Kidney tubule cell (primary cell): ENCODE data around the gene CRISPLD2.

Source experiments
- DNase-seq: peaks from one replicate; pipeline ENCODE4 v3.0.0-alpha.2; 2018; ENCODE audit warnings: low spot score

CRISPLD2 gene, protein sequence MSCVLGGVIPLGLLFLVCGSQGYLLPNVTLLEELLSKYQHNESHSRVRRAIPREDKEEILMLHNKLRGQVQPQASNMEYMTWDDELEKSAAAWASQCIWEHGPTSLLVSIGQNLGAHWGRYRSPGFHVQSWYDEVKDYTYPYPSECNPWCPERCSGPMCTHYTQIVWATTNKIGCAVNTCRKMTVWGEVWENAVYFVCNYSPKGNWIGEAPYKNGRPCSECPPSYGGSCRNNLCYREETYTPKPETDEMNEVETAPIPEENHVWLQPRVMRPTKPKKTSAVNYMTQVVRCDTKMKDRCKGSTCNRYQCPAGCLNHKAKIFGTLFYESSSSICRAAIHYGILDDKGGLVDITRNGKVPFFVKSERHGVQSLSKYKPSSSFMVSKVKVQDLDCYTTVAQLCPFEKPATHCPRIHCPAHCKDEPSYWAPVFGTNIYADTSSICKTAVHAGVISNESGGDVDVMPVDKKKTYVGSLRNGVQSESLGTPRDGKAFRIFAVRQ

GRCh38 chr16:84819644-84820304 lies at the start of gene CRISPLD2:
Gene CRISPLD2, plus strand, starts transcription at chr16:84819985. Its CDS starts 18,511 bp downstream, at chr16:84838496.
- peak; percentile 83 for DNase-seq

- DNase-seq = no peak
Observed at GRCh38 chr16:84773312-84773711, 46.5 kb upstream of the CRISPLD2 start.

- peak; percentile 49 for DNase-seq
Observed at GRCh38 chr16:84774810-84775209, 45.0 kb upstream of the CRISPLD2 start.

GRCh38 chr16:84775262-84775810 lies 44.4 kb upstream of the CRISPLD2 start:
- DNase-seq = no peak

DNA sequence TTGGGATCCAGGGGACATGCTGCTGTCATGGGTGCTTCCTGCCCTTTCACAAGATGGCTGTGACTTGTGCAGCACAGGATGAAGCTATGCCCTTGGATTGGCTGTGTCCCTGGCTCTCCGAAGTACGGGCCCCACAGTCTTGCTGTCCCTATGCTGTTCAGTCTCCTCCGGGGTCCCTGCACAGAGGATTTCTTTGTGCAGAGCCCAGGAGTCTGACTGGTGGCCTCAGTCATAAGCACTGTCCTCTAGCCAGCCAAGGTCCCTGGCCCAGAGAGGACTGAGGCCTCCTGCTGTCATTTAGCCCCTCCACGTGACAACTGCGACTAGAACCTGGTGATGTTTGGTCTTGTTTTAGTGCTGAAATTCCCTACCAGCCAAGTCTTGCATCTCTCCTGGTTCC lies 42.4 kb upstream of the CRISPLD2 start:
- no peak for DNase-seq

DNA sequence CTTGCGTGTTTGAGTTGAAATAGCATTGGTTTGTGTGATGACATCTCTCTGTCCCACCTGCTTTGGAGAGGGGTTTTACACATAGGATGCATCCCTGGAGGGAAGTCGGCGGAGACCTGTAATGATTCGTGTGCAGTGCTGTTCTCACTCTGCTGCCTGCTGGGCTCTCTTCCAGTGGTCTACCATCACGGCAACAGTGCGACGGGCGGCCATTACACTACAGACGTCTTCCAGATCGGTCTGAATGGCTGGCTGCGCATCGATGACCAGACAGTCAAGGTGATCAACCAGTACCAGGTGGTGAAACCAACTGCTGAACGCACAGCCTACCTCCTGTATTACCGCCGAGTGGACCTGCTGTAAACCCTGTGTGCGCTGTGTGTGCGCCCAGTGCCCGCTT lies 41.1 kb upstream of the CRISPLD2 start:
- DNase-seq = no peak

DNA sequence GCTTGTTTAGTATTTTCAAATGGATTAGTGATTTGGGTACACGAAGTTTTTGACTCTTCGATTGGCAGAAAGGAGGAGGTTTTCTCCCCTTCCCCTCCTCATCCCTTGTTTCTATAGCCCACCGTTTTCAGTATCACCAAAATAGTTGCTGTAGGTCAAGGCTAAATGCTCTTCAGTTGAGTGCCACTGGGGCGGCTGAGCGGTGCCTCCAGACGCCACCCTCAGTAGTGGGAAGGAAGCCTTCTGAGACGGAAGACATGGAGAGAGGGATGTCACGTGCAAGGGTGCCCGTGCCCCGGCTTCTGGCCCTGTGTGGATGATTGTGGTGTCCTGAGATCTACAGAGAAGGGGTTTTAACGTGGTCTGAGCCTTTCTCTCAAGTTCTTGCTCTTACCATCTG lies 39.7 kb upstream of the CRISPLD2 start:
- DNase-seq = no peak

DNA sequence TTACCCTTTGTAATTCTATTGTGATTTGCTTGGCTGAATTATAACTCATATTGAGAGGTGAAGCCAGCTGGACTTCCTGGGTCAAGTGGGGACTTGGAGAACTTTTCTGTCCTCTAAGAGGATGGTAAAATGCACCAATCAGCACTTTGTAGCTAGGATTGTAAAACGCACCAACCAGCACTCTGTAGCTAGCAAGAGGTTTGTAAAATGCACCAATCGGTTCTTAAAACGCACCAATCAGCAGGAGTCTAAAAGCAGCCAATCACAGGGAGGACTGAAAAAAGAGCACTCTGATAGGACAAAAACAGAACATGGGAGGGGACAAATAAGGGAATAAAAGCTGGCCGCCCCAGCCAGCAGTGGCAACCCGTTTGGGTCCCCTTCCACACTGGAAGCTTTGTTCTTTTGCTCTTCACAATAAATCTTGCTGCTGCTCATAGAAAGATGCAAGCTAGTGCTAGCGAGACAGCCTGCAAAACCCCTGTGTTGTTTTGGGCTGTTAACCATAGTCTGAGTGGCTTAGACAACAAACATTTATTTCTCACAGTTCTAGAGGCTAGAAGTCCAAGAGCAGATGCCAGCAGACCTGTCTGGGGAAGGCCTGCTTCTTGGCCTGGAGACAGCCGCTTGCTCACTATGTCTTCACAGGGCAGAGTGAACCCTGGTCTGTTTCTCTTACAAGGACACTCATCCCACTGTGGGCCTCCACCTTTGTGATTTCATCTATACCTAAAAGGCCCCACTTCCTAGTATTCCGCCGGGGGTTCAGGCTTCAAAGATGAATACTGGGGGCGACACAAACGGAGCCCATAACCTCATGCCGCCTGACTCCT lies 39.0 kb upstream of the CRISPLD2 start:
- DNase-seq = no peak

DNA sequence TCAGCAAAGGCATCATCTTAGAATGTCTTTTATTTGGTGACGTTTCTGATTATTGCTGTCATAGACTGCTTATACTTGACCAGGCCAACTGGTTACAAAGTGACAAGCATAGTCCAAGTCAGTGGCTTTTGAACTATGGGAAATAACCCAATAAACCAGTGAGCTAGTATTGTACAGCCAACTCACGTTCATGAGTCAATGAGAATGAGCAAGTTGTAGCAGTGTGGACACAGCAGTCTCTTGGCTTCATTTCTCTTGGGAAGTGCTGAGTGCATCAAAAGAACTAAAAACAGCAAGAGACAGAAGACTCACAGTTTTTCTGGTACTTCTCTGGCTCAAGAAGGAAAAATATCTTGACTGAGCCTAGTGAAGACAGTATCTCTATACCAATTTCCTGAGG lies 36.9 kb upstream of the CRISPLD2 start:
- DNase-seq = no peak

DNA sequence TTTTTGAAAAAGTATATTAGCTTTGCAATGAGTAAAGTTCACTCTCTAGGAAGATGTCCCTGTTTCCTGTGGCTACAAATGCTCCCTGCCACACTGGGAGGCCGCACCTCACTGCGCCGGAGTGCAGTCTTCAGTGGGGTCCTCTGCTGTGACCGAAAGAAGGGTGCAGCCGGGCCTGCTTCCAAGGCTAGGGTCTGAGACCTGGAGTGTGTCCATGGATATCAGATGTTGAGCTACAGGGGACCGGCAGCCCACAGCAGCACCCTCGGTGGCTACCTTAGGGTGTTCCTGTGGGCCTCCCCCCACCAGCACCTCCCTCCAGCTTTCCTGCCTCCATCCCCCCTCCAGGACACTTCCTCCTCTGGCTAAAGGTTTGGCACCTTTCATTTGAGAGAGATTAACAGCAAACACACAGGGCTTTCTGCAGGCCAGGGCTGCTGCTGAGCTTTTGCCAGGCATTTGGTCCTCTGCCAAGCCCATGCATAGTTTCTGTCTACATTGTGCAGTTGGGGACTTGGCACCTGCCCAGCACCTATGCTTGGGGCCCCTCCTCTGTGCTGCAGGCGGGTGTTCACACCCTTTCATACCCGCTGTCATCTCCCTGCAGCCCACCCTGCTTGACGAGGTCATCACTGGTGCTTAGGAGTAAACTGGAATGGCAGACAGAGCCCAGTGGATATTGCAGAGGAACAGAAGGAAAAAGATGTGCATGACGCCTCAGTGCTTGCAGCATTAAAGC lies 33.8 kb upstream of the CRISPLD2 start:
- DNase-seq = peak; percentile 54

DNA sequence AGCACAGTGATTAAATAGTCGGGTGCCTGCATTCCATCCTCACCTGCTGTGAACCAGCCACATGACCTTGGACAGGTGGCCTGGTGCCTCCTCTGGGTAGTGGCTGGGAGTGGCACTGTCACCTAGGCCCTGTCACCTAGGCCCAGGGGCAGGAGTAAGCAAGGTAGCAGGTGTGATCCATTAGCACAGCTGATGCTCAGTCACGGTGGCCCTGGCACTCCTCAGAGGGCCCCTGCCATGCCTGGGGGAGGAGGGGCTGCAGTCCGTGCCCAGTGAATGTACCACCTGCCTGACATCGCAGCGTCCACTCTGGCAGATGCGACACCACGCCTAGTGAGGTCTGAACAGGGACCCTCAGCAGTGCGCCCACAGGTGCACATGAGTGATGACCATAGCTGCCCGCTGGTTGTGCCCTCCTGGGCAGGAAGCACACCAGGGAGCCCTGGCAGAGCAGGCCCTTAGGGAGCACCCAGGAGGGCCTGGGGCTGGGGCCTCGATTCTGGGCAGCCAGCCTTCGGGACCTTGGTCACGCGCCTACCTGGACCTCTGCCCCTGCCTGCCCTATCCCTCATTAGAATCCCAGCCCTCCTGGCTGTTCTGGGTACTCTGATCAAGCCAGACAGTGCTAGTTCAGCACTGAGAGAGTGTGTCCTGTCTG lies 33.1 kb upstream of the CRISPLD2 start:
- no peak for DNase-seq

DNA sequence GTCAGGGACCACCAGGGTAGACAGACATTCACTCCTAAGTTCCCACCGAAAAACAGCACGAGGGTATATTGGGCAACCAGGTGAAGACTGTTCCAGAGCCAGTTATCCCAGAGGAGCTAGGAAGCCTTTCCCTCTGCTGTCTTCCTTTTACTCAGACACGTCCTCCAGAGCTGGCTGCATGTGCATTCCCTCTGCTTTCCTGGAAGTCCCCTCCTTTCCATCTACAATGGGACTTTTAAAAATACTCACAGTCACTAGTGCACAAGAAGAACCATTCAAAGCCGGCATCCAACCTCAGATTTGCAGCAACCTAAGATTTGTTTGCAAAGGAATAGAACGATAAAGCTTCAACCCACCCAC lies 32.5 kb upstream of the CRISPLD2 start:
- no peak for DNase-seq

GRCh38 chr16:84788920-84789391 lies 30.8 kb upstream of the CRISPLD2 start:
- no peak for DNase-seq

- no peak for DNase-seq
Observed at GRCh38 chr16:84789431-84789830, 30.4 kb upstream of the CRISPLD2 start.

DNA sequence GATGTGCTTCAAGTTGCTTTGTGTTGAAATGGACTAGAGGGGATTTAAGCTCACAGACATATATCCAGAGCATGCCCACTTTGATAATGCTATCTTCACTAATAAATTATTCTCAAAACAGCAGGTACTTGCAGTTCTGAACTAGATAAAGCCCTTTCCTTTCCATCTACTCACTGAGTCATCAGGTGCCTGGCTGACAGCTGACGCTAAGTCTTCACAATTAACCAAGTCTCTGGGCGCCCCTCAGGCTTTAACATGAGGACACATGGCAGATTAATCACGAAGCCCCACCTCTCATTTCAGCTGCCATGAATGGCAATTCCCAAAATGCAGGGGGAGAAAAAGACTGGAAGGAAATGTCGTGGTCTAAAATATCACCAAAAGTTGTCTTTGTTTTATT lies 29.5 kb upstream of the CRISPLD2 start:
- DNase-seq = no peak

DNA sequence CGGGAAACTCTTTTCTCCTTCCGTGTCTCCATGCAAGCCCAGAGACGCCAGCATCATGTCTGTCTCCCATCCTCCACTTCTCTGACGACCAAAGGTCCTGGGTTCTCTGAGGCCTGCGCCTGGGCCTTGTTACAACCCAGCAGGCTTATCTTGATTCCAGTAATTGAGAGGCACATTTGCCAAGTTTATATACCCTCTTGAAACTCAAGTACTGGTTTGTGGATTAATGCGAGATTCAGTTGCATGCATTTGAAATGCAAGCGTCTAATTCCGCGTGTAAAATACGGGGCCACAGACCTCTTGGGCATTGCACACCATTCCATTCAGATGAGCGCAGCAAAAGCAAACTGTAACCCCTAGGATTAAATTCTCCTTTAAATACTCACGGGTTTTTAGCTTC lies 28.7 kb upstream of the CRISPLD2 start:
- DNase-seq = no peak

- no peak for DNase-seq
Observed at GRCh38 chr16:84791501-84791900, 28.3 kb upstream of the CRISPLD2 start.

DNA sequence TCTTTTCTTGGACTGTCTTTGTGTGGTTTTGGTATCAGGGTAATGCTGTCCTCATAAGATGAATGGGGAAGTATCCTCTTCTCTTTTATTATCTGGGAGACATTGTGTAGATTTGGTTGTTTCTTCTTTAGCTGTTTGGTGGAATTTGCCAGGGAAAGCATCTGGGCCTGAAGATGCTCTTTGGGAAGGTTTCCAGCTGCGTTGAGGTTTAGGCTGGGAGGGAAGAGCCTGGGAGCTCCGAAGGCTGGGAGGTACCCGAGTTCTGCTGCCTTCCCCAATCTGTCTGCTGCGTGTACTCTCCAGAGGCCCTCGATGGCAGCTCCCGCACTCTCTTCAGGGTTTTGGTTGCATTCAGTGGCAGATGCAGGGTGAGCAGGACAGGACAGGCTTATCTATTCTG lies 25.6 kb upstream of the CRISPLD2 start:
- DNase-seq = no peak

GRCh38 chr16:84794626-84795025 lies 25.2 kb upstream of the CRISPLD2 start:
- no peak for DNase-seq

- peak; percentile 37 for DNase-seq
Observed at GRCh38 chr16:84795329-84796053, 24.3 kb upstream of the CRISPLD2 start.
